ENCODE measurements around the gene GRID2.
"Not testable (repeated sequence)": the region's sequence is repeated elsewhere in the genome, so short reads cannot be mapped to it uniquely, and the experiment has no call there.

GRID2 gene

GRCh38 chr4:93346840-93347239, 1043.1 kb downstream of the GRID2 start:
- no peak for DNase-seq

GRCh38 chr4:93348896-93349295, 1045.1 kb downstream of the GRID2 start:
- DNase-seq: no peak

GRCh38 chr4:93351846-93352245, 1048.1 kb downstream of the GRID2 start:
- no peak for DNase-seq

- DNase-seq: no peak
Observed at GRCh38 chr4:93355411-93355810, 1051.6 kb downstream of the GRID2 start.

GRCh38 chr4:93359586-93359985, 1055.8 kb downstream of the GRID2 start:
- DNase-seq: no peak

GRCh38 chr4:93366169-93366755, 1062.5 kb downstream of the GRID2 start:
- DNase-seq: not testable (repeated sequence)

- DNase-seq: no peak
Observed at GRCh38 chr4:93368968-93369367, 1065.2 kb downstream of the GRID2 start.

GRCh38 chr4:93370256-93370655, 1066.5 kb downstream of the GRID2 start:
- DNase-seq: no peak

- DNase-seq: no peak
Observed at GRCh38 chr4:93373893-93374860, 1070.4 kb downstream of the GRID2 start.

GRCh38 chr4:93384241-93384640, 1080.5 kb downstream of the GRID2 start:
- DNase-seq: no peak

GRCh38 chr4:93384887-93385286, 1081.1 kb downstream of the GRID2 start:
- DNase-seq: no peak

GRCh38 chr4:93394545-93395081, 1090.8 kb downstream of the GRID2 start:
- no peak for DNase-seq

GRCh38 chr4:93396272-93396671, 1092.5 kb downstream of the GRID2 start:
- no peak for DNase-seq

- DNase-seq: no peak
Observed at GRCh38 chr4:93403571-93403970, 1099.8 kb downstream of the GRID2 start.

- no peak for DNase-seq
Observed at GRCh38 chr4:93407493-93408275, 1103.9 kb downstream of the GRID2 start.

GRCh38 chr4:93409035-93409434, 1105.3 kb downstream of the GRID2 start:
- DNase-seq: no peak

GRCh38 chr4:93414041-93414550, 1110.3 kb downstream of the GRID2 start:
- no peak for DNase-seq

- no peak for DNase-seq
Observed at GRCh38 chr4:93416344-93417128, 1112.8 kb downstream of the GRID2 start.

GRCh38 chr4:93431371-93431770, 1127.6 kb downstream of the GRID2 start:
- DNase-seq: no peak

- DNase-seq: no peak
Observed at GRCh38 chr4:93433840-93434239, 1130.1 kb downstream of the GRID2 start.

GRCh38 chr4:93436000-93436626, 1132.3 kb downstream of the GRID2 start:
- DNase-seq: no peak

Data from inflammatory macrophage (primary cell).